Endothelial cell of umbilical vein (primary cell): ENCODE results near the gene USP35.

ENCODE experiments used
- CTCF ChIP-seq, 2 donors: IDR thresholded peaks; 1 replicate in 1 of 2; 2 replicates in 1 of 2; pipeline ENCODE4 v1.5.1; 2011; ENCODE audit warnings: low read length in 2 of 2, mild to moderate bottlenecking in 2 of 2, moderate library complexity in 2 of 2, control low read depth in 1 of 2, inconsistent platforms in 1 of 2, low read depth in 1 of 2; ENCODE audit not compliant: insufficient read depth in 1 of 2; ENCODE audit errors: extremely low read depth in 1 of 2
- MYC ChIP-seq: IDR thresholded peaks from one replicate; pipeline ENCODE4 v1.6.1; 2011; ENCODE audit warnings: mild to moderate bottlenecking, low read depth, low read length

DNA sequence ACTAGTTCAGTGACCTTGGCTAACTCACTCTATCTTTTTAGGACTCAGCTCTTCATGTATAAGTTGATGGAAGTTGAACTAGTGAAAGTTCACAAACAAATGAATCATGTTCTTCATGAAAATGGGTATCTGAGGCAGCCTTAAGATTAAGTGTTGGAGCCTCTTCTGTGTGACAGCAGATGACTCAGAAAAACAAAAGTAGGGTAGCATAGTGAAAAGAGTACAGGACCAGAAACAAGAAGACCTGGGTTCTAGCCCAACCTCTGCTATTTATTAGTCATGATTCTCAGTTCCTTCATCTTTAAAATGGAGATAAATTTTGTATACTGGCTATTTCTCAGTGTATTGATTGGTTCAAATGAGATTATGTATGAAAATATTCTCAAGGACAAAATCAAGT lies 60.2 kb downstream of the USP35 start:
- TF ChIP-seq CTCF (IDR thresholded peaks at IDR 0.05; ENCODE audit: extremely low read depth in 1 of 2, insufficient read depth in 1 of 2, low read depth in 1 of 2, low read length in 2 of 2) (no peak), MYC (no peak)
